NCI-H2196 treated with DMSO at 0.1 percent for 48 hours (cell line): Measurements from ENCODE around the gene EFHB.
"Not testable (repeated sequence)": the region's sequence is repeated elsewhere in the genome, so short reads cannot be mapped to it uniquely, and the experiment has no call there.

Source experiments
- DNase-seq: peaks from one replicate; lab custom pipeline; 2025; ENCODE audit not compliant: unreplicated experiment; lab: John Stamatoyannopoulos, UW

EFHB gene

GRCh38 chr3:19931180-19931692, 2.8 kb downstream of the EFHB start:
- no peak for DNase-seq

DNA sequence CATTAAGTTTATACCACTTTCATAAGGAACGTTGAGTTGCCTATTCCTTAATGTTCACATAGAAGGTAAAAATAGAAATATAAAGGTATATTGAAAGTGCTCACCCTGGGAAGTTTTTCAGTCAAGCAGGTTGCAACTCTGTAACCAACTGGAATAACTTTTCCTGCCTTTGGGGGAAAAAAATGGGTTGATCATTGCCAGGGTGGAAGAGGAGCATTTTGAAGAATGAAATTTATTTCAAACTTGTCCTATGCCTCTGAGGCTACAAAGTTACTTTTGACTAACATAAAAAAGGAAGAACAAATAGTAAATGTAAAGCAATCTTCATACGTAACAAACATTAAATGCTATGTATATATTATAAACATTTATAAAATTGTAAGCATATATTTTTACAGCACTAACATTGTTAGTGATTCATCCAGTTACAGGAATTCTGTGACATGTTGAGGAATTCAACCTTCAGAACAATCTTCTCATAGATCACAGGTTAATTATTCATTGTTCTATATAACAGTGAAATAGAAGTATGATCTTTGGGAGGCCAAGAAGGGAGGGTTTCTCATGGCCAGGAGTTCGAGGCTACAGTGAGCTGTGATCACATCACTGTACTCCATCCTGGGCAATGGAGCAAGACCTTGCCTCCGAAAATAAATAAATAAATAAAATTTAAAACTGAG, 13.5 kb downstream of the EFHB start:
- DNase-seq, result no peak

- DNase-seq, result no peak
Measured at GRCh38 chr3:19917167-19917566, 16.9 kb downstream of the EFHB start.

GRCh38 chr3:19911452-19911851, 22.6 kb downstream of the EFHB start:
- DNase-seq, result no peak

DNA sequence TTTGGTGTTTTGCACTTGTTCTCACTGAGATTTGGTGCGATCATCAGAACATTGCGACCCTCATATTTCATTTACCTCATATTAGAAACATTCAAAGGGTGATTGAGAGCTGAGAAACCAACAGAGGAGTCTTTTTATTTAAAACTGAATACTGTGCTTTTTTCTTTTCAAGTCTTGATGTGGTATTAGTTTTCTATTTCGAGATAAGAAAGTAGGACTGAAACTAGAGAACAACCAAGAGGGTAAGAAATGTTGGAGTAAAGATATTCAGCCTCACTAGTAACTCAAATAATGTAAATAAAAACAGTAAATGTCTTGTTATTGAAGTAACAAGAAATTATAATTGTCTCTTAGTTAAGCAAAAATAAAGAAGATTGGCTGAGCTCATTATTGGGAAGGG, 26.5 kb downstream of the EFHB start:
- DNase-seq, result no peak

DNA sequence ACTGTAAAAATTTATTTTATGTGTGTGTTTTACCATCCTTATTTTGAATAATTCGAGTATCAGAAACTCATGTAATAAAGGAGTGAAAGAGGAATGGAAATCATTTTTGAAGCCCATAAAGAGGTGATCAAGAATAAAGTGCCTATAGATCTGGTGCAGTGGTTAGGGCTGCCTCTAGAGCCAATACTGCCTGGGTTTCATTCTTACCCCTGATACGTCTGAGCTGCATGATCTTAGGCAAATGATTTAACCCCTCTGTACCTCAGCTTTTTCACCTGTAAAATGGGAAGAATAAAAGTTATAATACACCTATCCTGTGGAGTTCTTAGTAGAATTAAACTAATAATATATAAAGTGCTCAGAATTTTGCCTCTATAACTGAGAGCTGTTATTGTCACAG, 30.4 kb downstream of the EFHB start:
- DNase-seq, result no peak

DNA sequence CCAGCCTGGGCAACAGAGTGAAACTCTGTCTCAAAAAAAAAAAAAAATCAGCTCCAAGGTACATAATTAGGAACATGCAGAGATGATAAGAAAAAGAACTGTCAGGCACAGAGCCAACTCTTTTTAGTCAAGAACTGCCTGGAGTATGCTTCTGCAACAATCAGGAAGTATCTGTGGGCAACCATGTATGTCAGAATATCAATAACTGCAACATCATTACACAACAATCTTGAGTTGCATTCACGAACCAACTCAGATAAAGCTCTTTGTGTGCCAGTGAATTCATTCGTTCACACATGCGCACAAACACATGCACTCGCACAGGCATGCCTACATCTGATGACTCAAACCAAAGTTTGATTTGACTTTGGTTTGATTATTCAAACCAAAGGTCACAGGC, 32.1 kb downstream of the EFHB start:
- DNase-seq, result no peak

DNA sequence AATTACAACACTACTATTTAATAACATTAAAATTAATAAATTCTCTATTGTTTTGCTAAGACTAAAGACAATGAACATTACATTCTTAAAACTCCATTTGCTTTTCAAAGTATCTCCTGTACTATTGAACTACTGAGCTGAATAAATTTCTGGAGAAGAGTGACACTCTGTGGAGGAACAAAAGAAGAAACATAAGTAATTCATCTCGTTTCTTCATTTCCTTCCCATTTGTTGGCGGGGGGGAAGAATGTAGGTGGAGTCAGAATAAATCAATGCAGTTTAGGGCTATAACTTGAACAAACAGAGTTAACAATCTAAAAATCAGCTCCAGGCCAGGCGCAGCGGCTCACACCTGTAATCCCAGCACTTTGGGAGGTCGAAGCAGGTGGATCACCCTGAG, 32.7 kb downstream of the EFHB start:
- DNase-seq, result no peak

DNA sequence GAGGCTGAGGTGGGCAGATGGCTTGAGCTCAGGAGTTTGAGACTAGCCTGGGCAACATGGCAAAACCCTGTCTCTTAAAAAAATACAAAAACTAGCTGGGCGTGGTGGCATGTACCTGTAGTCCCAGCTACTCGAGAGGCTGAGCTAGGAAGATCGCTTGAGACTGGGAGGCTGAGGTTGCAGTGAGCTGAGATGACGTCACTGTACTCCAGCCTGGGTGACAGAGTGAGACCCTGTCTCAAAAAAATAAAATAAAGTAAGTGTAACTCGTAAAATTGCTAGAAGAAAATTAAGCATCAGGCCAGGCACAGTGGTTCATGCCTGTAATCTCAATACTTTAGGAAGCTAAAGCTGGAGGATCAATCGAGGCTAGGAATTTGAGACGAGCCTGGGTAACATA, 34.2 kb downstream of the EFHB start:
- not testable (repeated sequence) for DNase-seq

DNA sequence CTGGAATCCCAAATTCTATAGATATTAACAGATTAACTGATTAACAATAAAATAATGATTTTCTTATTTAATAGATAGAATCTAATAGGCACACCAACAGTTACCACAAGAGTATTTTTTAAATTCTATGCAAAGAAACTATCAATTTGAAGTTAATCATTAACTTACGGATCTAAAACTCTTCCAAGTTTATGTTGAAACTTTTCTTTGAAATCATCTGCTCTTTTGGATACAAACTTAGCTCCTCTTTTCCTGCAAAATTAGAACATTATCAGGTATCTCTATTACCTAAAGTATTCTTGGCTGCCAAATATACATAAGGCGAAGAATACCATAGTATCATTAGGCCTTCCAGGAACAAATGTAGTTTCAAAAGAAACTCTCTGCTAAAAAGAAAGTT, 34.8 kb downstream of the EFHB start:
- DNase-seq, result no peak

DNA sequence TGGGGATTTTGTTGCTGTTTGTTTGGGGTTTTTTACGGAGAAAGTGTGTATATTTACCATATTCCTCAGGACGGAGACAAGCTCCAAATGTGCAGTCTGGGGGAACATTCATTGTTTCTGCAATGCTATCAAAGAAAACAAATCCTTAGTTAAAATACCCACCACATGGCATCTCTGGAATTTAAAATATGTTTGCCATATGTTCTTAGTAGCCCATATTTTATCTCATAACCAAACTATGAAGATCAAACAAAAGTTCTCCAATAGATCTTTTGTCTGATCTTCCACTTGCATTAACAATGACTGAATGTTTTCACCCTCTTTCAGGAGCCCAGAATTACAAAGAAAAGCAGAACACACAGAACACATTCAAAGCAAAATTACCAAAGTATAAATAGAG, 35.3 kb downstream of the EFHB start:
- DNase-seq, result no peak

GRCh38 chr3:19891740-19892139, 42.3 kb downstream of the EFHB start:
- DNase-seq, result no peak

GRCh38 chr3:19888428-19889152, 45.4 kb downstream of the EFHB start:
- no peak for DNase-seq

GRCh38 chr3:19887122-19887521, 46.9 kb downstream of the EFHB start:
- DNase-seq, result not testable (repeated sequence)

GRCh38 chr3:19886404-19886803, 47.6 kb downstream of the EFHB start:
- DNase-seq, result no peak

GRCh38 chr3:19885468-19885867, 48.5 kb downstream of the EFHB start:
- no peak for DNase-seq

DNA sequence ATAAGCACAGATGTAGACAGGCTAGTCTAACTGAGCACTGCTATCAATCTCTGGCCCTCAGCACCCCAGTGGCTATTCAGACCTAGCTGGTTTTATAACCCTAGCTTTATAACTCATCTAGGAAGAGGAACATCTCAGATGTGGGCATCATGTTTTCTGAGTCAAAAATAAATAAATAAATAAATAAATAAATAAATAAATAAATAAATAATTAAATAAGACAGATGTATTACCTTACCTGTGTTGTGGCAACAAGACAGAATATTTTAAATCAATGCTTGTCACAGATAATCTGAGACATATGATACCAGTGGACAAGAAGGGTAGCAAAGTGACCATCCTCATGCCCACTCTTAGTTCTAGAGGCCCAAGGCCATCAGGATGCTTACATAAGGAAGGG, 52.2 kb downstream of the EFHB start:
- no peak for DNase-seq

DNA sequence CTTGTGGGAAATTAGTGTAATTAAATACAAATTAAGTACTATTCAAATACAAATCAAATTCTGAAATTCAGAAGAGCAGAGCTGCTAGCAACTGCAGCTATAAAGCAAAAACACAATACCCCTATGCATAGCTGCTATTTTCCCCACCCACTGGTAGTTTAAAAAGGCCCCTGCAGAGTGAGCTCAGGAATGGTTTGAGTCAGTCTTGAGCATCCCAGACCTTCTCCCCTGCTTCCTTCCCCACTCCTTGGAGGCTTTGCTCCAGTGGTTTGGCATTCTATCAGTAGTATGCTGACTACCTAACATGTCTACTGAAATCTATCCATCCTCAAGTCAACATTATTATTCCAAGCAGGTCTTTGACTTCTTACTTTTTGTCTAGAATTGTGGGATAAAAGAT, 53.0 kb downstream of the EFHB start:
- DNase-seq, result no peak

GRCh38 chr3:19877656-19878055, 56.4 kb downstream of the EFHB start:
- DNase-seq, result no peak

GRCh38 chr3:19866751-19867347, 67.2 kb downstream of the EFHB start:
- peak; percentile 5 for DNase-seq

DNA sequence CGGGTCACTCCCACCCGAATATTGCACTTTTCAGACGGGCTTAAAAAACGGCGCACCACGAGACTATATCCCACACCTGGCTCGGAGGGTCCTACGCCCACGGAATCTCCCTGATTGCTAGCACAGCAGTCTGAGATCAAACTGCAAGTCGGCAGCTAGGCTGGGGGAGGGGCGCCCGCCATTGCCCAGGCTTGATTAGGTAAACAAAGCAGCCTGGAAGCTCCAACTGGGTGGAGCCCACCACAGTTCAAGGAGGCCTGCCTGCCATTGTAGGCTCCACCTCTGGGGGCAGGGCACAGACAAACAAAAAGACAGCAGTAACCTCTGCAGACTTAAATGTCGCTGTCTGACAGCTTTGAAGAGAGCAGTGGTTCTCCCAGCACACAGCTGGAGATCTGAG, 78.7 kb downstream of the EFHB start:
- not testable (repeated sequence) for DNase-seq

DNA sequence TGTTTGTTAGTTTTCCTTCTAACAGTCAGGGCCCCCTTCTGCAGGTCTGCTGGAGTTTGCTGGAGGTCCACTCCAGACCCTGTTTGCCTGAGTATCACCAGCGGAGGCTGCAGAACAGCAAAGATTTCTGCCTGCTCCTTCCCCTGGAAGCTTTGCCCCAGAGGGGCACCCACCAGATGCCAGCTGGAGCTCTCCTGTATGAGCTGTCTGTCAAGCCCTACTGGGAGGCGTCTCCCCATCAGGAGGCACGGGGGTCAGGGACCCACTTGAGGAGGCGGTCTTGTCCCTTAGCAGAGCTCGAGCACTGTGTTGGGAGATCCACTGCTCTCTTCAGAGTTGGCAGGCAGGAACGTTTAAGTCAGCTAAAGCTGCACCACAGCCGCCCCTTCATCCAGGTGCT, 87.4 kb downstream of the EFHB start:
- DNase-seq, result not testable (repeated sequence)
